GM12891 (cell line): ENCODE data around the gene KIAA1958.

Experiments
- PAX5 ChIP-seq: IDR thresholded peaks from 2 replicates; pipeline ENCODE4 v1.6.1; 2011; ENCODE audit warnings: low read length, moderate library complexity, mild to moderate bottlenecking; ENCODE audit not compliant: insufficient read depth, severe bottlenecking
- POLR2A ChIP-seq: IDR thresholded peaks from 2 replicates; pipeline ENCODE4 v1.6.1; 2011; ENCODE audit warnings: low read depth, low read length, control low read depth
- POLR2AphosphoS5 ChIP-seq: IDR thresholded peaks from 2 replicates; pipeline ENCODE4 v1.6.1; 2011; ENCODE audit warnings: low read depth, low read length, control low read depth
- POU2F2 ChIP-seq: IDR thresholded peaks from 2 replicates; pipeline ENCODE4 v1.6.1; 2011; ENCODE audit warnings: low read depth, mild to moderate bottlenecking, control low read depth, low read length, moderate library complexity
- SPI1 ChIP-seq: IDR thresholded peaks from 2 replicates; pipeline ENCODE4 v1.6.1; 2011; ENCODE audit warnings: low read depth, low read length, control low read depth
- TAF1 ChIP-seq: IDR thresholded peaks from 2 replicates; pipeline ENCODE4 v1.6.1; 2011; ENCODE audit warnings: low read depth, low read length, control low read depth

GRCh38 chr9:112571624-112572355, 85.2 kb downstream of the KIAA1958 start:
- no peak for TF ChIP-seq SPI1
- TF ChIP-seq POLR2AphosphoS5, result no peak
- no peak for TF ChIP-seq POLR2A
- TF ChIP-seq TAF1, result no peak
- no peak for TF ChIP-seq POU2F2
- TF ChIP-seq PAX5, result no peak
